ENCODE data around the gene LRRC53.

DNA sequence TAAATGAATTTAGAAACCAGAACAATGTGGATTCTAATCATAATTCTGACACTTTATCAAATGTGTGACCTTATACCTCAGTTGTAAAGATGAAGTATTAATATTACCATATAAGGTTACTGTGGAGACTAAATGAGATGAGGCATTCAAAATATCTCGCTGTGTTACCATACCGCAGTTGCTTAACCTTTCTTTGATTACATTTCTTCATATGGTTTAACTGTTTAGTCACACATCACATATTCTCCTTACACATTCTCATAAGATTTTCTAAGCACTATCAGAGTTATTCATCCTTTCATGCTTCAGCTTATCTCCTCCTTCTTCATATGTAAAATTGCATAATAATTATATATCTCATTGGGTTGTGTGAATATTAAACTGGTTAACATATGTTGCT lies 88.9 kb downstream of the LRRC53 start:
- TF ChIP-seq, protein P1, sequence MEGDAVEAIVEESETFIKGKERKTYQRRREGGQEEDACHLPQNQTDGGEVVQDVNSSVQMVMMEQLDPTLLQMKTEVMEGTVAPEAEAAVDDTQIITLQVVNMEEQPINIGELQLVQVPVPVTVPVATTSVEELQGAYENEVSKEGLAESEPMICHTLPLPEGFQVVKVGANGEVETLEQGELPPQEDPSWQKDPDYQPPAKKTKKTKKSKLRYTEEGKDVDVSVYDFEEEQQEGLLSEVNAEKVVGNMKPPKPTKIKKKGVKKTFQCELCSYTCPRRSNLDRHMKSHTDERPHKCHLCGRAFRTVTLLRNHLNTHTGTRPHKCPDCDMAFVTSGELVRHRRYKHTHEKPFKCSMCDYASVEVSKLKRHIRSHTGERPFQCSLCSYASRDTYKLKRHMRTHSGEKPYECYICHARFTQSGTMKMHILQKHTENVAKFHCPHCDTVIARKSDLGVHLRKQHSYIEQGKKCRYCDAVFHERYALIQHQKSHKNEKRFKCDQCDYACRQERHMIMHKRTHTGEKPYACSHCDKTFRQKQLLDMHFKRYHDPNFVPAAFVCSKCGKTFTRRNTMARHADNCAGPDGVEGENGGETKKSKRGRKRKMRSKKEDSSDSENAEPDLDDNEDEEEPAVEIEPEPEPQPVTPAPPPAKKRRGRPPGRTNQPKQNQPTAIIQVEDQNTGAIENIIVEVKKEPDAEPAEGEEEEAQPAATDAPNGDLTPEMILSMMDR (optimal IDR thresholded peaks at IDR 0.05 in 1 of 3, IDR thresholded peaks at IDR 0.05 in 1 of 3, conservative IDR thresholded peaks at IDR 0.05 in 1 of 3; ENCODE audit: extremely low read depth in 1 of 3, insufficient read depth in 2 of 3, low read length in 3 of 3), result no peak
- TF ChIP-seq EZH2 (IDR thresholded peaks at IDR 0.05; ENCODE audit: low read length), result no peak
